GM08714 (cell line): Measurements from ENCODE around the gene SLC36A2.

Source experiments
- H3K4me3 ChIP-seq: fragments of 200-500 bp; sonication (Bioruptor generic); 2 replicates; pipeline ENCODE4 v1.5.1; 2014; ENCODE audit warnings: mild to moderate bottlenecking, low read length, inconsistent platforms
- ZNF274 ChIP-seq: IDR thresholded peaks from 2 replicates; pipeline ENCODE4 v1.6.1; 2012; ENCODE audit warnings: mild to moderate bottlenecking, low read depth, low read length

SLC36A2 gene

DNA sequence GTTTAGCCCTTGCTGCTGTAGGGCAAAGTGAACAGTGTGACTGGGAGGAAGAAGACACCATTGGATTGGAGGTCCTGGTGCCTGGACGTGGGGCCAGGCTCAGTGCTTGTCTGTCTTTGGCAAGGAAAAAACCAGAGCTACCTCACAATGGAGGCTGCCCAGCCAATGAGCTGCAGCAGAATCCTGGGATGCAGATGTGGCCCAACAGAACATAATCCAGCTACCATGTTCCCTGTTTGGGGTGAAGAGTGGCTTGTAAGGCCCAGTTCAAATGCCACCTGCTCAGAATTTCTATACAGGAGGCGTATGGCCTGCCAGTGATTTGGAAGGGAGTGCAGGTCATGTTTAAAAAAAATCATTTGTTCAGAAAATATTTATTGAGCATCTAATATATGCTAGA lies 43.7 kb downstream of the SLC36A2 start, which contains the start of gene SLC36A3:
Gene SLC36A3 (minus strand): TSS at position 101 of the 400 bp plus-strand sequence. CDS start 412 bp downstream, outside the sequence.
- no peak for TF ChIP-seq ZNF274
- H3K4me3 ChIP-seq: no peak within 1 kb of the TSS

DNA sequence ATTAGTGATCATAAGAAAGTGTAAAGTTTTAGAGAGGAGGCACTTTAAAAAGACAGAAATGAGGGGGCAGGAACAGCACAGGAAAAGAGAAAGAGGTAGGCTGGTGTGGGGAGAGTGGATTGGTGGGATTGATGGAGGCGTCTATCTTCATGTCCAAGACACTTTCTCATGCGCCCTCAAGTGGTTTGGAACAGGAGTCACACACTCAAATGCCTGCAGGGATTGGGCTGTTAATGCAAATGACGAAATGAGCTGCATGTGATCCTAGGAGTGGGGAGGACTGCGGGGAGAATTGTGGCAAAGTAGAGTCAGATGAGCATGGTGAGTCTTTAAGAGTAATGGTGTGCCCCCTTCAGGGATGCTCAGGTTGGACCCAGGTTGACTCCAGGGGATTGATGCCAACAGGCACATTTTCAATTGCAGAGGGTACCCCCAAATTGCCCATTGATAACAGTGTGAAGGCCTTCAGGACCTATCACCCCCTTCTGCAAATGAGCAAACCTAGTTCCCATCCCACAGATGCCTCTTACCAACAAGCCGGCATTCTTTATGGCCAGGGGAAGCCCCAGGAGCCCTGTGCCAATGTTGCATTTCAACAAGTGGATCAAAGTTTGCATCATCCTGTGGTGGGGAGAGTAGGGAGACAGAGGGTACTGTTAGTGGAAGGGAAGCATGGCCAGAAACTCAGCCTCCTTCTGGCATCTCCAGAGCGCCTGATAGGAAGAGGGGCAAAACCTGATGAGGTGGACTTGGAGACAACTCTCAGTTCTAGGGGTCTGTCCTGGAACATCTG lies 49.1 kb downstream of the SLC36A2 start:
- no peak for TF ChIP-seq ZNF274
- H3K4me3 ChIP-seq: no peak overlapping the region

GRCh38 chr5:151296974-151297373 lies 50.4 kb downstream of the SLC36A2 start:
- no peak for TF ChIP-seq ZNF274
- no peak overlapping the region for H3K4me3 ChIP-seq

DNA sequence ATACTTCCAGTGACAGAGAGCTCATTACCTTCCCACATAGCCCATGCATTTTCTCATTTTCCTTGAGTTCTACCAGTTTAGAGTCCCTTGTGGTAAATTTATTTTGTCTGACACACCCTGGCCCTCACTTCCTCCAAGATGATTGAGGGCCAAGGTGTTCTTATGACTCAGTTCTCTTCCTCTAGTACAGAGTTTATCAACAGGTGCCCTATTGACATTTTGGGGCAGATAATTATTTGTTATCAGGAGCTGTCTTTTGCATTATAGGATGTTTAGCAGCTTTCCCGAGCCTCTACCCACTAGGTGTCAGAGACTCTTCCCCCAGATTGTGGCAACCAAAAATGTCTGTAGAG lies 50.9 kb downstream of the SLC36A2 start:
- no peak overlapping the region for H3K4me3 ChIP-seq
- TF ChIP-seq ZNF274: no peak

GRCh38 chr5:151295791-151296477 lies 51.4 kb downstream of the SLC36A2 start:
- H3K4me3 ChIP-seq: no peak overlapping the region
- TF ChIP-seq ZNF274: no peak

- TF ChIP-seq ZNF274: no peak
Observed at GRCh38 chr5:151295138-151295537, 52.2 kb downstream of the SLC36A2 start.

DNA sequence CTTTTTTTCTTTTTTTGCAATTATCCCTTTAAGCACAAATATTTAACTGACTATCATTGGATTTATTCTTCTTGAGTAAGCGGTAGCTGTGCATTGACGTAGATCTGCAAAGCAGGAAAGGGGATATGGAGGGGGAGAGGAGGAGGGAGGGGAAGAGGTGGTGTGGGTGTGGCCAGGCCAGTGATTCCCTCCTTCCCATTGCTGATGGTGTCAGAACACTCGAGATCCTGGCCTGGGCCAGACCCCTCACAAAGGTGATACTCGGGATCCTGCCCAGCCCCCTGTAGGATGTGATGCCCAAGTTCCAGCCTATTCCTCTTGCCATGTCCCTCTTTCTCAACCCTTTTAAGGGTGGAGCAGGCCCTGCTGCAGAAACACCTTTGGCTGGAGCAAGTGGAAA lies 53.7 kb downstream of the SLC36A2 start:
- no peak overlapping the region for H3K4me3 ChIP-seq
- TF ChIP-seq ZNF274: no peak

More at GRCh38 chr5:151295138-151295537, 52.2 kb downstream of the SLC36A2 start:
- no peak overlapping the region for H3K4me3 ChIP-seq

DNA sequence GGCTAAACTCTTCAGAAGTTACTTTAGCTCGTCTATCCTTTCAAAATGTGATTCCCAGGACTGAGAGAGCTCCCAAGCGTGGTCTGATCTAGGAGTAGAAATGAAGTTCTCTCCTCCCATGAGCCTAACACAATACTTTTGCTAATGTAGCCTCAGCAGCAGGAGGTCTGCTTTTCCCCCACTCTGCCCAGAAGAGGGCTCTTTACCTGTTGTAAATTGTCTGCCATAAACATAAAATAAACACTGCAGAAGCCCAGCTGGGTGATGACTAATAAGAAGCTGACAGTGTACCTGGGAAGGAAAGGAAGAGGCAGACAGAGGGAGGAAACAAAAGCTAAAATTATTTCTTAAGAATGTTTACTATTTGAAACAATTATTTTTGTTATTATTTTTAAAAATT lies 59.2 kb downstream of the SLC36A2 start:
- no peak overlapping the region for H3K4me3 ChIP-seq

DNA sequence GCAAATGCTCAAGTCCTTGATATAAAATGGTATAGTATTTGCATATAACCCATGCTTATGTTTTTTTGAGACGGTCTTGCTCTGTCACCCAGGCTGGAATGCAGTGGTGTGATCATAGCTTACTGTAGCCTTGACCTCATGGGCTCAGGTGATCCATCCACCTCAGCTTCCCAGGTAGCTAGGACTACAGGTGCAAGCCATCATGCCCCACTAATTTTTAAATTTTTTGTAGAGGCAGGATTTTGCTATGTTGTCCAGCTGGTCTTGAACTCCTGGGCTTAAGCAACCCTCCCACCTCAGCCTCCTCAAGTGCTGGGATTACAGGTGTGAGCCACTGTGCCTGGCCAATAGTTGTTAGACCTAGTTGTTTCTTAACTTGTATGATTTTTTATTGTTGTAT lies 61.1 kb downstream of the SLC36A2 start:
- no peak overlapping the region for H3K4me3 ChIP-seq
- TF ChIP-seq ZNF274: no peak

More for the DNA sequence above, 59.2 kb downstream of the SLC36A2 start:
- TF ChIP-seq ZNF274: no peak

DNA sequence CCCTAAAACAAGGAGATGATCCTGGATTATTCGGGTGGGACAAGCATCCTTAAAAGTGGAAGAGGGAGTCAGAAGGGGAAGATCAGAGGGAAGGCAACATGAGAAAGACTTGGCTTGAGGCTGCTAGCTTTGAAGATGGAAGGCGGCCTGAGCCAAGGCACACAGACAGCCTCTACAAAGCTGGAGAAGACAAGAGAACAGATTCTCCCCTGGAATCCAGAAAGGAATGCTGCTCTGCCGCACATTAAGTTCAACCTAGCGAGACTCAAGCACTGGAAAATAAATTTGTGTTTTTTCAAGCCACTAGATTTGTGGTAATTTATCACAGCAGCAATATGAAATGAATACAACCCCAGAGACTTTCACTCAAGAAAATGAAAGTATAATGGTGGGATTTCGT lies 61.7 kb downstream of the SLC36A2 start:
- no peak for TF ChIP-seq ZNF274
- no peak overlapping the region for H3K4me3 ChIP-seq

GRCh38 chr5:151284392-151284967 lies 62.9 kb downstream of the SLC36A2 start:
- H3K4me3 ChIP-seq: no peak overlapping the region
- no peak for TF ChIP-seq ZNF274

DNA sequence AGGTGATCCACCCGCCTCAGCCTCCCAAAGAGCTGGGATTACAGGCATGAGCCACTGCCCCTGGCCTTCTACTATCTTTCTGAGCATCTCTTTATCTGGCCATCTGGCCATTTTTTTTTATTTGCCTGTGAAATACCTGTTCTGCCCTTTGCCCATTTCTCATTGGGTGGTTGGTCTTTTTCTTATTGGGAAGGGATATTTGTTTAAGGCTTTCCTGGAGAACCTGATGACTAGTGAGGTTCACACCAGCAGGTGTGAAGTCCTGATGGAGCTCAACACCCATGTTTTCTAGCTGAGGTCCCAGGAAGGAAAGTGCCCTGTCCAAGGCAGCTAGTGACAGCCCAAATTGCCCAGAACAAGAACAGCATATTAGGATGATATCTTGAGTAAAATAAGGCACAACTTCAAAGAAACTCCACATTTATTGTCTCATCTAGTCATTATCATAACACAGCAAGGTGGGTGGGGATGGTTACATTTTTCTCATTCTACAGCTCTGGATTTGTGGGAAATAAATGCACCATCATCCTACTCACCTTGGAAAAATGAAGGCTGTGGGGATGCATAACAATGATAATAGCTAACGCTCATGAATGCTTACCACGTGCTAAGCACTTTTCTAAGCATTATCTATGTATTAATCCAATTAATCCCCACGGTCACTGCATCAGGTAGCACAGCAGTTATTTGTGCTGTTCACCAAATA lies 64.1 kb downstream of the SLC36A2 start:
- TF ChIP-seq ZNF274: no peak
- no peak overlapping the region for H3K4me3 ChIP-seq

DNA sequence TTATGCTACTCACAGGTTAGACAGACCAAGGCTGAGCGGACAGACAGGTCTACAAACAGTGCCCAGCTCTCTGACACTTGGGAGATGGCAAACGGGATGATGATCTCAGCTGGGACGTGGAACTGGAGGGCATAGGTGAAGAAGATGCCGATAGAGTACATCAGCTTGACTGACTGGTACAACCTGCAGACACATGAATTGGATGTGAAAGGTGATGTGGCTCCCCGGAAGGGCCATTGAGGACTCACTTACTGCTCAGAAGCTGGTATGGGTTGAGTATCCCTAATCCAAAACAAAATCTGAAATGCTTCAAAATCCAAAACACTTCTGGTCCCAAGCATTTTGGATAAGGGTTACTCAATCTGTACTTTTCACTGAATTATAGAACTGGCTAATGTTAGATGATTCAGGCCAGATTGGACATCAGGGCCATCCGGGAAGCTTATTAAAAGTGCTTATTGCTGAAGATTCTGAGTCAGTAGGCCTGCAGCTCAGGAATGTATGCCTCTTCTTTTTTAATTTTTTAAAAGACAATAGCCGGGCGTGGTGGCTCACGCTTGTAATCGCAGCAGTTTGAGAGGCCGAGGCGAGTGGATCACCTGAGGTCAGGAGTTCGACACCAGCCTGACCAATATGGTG lies 66.2 kb downstream of the SLC36A2 start:
- H3K4me3 ChIP-seq: no peak overlapping the region
- TF ChIP-seq ZNF274: no peak

- H3K4me3 ChIP-seq: no peak overlapping the region
- no peak for TF ChIP-seq ZNF274
Observed at GRCh38 chr5:151280443-151280842, 66.9 kb downstream of the SLC36A2 start.
